HG02938 (cell line): Measurements from ENCODE around the gene P2RX2.

ENCODE experiments used
- ATAC-seq: cut with Tn5 transposase; IDR thresholded peaks from one replicate; pipeline ENCODE4 v1.9.1; 2021; ENCODE audit warnings: mild to moderate bottlenecking, moderate library complexity; ENCODE audit not compliant: unreplicated experiment

P2RX2 gene

DNA sequence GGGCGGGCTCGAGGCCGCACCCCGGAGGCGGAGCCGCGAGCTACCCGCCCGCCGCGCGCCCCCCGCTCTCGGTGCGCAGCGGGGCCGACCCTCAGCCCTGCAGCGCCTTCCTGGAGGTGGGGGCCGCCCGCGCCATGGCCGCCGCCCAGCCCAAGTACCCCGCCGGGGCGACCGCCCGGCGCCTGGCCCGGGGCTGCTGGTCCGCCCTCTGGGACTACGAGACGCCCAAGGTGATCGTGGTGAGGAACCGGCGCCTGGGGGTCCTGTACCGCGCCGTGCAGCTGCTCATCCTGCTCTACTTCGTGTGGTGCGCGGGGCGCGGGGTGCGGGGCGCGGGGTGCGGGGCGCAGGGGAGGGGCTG lies at the start of gene P2RX2:
Gene P2RX2 (plus strand): TSS at position 94 of the 361 bp plus-strand sequence. CDS start 41 bp downstream, at position 135.
- ATAC-seq: no peak

- no peak for ATAC-seq
Observed at GRCh38 chr12:132568826-132569480, 49.6 kb upstream of the P2RX2 start.

- ATAC-seq: no peak
Observed at GRCh38 chr12:132569856-132570480, 48.6 kb upstream of the P2RX2 start.

DNA sequence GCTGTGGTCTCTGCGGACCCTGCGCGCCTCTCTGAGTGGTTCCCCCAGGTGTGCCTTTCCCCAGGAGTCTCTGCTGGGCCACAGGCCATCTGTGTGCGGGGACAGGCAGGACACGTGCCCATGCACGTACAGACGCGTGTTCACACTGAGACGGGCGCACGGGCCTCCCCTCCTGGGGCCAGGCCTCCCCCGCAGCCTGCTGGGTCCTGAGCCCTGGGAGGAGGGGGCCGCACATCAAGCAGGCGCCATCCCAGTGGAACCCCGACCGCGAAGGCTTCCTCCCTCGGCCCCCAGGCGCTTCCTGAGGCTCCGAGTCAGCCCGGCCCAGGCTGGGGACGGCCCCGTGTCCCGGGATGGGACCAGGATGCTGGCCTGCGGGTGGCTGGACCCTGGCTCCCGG lies 47.9 kb upstream of the P2RX2 start:
- no peak for ATAC-seq

- no peak for ATAC-seq
Observed at GRCh38 chr12:132571051-132571450, 47.5 kb upstream of the P2RX2 start.

DNA sequence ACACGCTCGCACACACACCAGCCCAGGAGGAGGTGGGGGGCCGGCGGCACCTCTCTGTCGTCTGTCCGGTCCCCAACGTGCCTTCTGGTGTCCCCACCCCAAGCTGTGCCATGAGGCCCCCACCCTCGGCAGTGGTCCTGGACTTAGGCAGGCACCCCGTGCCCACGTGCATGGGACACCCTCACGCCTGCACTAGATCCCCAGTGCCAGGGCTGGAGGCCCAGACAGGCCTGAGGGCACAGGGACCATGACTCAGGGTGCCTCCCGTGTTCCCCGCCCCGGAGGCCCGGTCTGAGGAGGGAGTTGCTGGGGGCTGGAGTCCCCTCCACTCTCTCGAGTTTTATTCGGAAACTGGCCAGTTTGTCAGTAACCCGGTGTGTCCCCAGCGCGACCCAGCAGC lies 47.0 kb upstream of the P2RX2 start:
- no peak for ATAC-seq

DNA sequence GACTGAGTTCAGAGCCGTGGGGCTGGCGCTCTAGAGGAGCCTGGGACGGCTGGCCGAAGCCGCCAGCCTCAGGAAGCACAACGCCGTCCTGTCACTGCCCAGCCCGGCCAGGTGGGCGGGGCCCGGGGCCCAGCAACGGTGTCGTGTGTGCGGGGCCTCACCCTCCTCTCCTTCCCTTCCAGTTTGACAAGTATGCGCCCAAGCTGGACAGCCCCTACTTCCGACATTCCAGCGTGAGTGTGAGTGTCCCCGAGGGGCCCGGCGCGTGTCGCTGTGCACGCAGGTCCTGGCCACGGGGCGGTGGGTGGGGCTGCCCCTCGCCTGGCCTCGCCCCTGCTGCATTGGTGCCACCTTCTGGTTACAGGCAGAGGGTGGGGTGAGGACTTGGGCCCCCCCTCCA lies 46.5 kb upstream of the P2RX2 start:
- no peak for ATAC-seq

DNA sequence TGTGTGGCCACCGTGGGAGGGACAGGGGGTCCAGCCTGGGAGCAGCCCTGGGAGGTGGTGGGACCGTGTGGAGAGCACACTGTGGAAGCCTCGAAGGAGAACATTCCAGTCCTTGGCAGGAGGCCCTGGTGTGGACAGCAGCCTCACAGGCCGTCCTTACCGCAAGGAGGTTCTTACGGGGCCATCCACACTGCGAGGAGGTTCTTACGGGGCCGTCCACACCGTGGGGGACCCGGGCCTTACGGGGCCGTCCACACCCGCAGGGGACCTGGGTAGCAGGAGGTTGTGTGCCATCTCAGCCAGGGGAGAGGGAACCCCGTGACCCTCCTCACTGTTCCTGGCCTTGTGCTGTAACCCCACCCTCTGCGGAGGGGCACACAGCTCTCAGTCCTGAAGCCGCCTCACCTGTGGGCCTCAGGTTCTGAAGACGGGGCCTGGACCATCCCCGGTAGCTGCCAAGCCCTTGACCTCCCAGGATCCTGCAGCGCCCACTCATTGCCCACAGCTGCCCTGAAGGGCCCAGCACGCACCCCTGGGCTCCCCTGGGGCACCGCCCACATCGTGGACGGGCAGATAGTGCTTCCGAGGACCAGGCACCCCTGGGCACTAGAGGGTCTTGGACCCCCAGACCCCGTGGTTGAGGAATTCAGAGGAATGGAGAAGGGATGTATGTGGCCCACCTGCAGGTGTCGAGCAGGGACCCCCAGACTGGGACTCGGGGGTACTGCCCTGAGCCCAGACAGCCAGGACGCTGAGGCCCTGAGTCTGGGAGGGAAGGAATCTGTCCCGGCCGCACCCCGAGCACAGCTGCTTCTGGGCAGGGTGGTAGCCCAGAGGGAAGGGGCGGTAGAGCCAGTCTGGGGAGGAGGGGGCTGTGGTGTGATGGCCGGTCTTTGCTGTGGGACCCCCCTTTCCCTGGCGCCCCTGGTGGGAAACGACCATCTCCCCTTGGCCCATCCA lies 45.5 kb upstream of the P2RX2 start:
- ATAC-seq: no peak

DNA sequence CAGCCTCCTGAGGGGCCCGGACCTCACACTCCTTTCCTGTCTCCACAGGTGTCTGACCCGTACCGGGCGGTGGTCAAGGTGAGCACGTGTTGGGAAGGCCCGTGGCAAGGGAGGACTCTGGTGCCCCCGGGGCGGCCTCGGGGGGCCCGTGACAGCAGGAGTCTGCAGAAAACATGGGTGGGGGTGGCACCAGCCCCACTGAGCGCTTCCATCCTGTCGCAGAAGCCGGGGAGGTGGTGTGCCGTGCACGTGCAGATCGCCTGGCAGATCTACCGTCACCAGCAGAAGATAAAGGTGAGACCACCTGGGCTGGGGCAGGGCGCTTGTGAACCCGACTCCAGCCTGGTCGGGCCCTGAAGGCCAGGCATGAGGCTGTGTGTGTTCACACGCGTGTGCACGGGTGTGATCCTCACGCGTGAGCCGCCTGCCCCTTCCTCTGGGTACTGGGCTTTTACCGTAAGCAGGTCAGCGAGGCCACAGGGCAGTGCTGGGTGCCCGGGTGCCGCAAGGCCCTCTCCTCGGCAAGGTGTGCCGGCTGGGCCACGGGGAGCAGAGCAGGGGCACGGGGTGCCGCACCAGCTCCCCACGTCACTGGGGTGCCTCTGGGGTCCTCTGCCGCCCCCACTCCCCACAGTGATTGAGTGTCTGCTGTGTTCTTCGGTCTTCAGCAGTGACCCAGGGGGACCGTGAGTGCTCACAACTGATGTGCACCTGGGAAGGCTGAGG lies 44.1 kb upstream of the P2RX2 start:
- no peak for ATAC-seq

GRCh38 chr12:132575661-132576060 lies 42.9 kb upstream of the P2RX2 start:
- ATAC-seq: no peak

DNA sequence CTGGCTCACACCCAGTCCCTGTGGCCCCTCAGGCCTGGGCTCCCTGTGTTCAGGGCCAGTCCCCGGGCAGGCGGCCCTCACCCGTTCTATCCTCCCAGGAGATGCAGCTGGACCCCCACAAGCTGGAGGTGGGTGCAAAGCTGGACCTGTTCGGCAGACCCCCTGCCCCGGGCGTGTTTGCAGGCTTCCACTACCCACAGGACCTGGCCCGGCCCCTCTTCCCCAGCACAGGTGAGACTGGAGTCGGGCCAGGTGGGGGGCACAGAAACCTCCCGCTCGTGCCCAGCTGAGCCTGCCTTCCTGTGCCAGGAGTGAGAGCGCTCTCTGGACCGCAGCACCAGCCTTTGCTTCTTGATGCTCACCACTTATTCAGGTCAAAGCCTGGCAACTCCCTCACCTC lies 41.9 kb upstream of the P2RX2 start:
- ATAC-seq: no peak

DNA sequence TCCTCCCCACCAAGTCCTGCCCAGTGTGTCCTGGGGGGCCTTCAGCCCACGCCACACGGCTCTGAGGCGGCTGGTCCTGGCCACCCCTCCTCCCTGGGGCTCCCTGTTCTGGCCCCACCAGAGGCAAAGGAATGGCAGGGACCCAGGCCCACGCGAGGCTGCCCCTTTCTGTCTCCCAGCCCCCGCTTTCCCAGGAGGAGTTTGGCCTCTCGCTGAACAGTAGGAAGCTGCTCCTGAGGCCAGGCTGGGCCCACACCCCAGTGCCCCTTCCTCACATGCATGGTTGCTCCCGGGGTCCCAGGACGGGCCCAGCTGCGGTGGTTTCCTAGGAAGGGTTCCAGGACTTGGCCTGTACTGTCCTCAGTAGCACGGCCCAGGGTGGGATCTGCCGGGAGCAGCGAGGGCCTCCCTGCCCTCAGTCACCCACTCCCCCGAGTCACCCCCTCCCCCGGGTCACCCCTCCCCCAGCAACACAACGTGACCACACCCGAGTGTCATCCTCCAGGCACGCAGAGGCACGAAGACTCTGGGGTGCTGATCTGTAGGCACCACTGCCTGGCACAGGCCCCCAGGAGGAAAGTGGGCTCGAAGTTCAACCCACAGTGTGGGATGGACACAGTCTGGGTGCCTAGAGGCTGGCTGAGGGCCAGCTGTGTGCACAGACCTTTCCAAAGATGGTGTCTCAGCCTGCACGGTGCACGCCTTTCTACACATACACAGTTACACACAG lies 41.2 kb upstream of the P2RX2 start:
- no peak for ATAC-seq

- no peak for ATAC-seq
Observed at GRCh38 chr12:132578118-132578517, 40.5 kb upstream of the P2RX2 start.

DNA sequence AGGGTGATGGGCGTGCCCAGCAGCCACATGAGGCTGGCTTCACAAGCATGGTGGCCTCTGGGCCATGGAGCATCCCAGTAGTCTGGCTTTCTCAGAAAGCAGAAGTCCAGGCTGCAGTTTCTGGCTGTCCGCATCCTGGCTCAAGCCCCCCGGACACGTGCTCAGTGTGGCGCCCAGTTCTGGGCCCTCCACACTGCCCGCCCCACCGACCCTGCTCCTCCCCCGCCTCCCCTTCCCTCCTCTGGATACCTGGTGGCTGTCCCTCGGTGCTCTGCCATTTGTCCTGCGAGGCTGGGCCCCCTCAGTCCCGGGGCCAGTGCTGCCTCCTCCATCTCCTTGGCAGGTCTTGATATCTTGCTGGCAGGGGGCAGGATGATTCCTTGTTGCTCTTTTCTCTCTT lies 39.8 kb upstream of the P2RX2 start:
- no peak for ATAC-seq

GRCh38 chr12:132579744-132580143 lies 38.8 kb upstream of the P2RX2 start:
- no peak for ATAC-seq

GRCh38 chr12:132580701-132581292 lies 37.8 kb upstream of the P2RX2 start:
- no peak for ATAC-seq

- no peak for ATAC-seq
Observed at GRCh38 chr12:132581348-132582057, 37.1 kb upstream of the P2RX2 start.

- ATAC-seq: no peak
Observed at GRCh38 chr12:132582058-132582420, 36.5 kb upstream of the P2RX2 start.

DNA sequence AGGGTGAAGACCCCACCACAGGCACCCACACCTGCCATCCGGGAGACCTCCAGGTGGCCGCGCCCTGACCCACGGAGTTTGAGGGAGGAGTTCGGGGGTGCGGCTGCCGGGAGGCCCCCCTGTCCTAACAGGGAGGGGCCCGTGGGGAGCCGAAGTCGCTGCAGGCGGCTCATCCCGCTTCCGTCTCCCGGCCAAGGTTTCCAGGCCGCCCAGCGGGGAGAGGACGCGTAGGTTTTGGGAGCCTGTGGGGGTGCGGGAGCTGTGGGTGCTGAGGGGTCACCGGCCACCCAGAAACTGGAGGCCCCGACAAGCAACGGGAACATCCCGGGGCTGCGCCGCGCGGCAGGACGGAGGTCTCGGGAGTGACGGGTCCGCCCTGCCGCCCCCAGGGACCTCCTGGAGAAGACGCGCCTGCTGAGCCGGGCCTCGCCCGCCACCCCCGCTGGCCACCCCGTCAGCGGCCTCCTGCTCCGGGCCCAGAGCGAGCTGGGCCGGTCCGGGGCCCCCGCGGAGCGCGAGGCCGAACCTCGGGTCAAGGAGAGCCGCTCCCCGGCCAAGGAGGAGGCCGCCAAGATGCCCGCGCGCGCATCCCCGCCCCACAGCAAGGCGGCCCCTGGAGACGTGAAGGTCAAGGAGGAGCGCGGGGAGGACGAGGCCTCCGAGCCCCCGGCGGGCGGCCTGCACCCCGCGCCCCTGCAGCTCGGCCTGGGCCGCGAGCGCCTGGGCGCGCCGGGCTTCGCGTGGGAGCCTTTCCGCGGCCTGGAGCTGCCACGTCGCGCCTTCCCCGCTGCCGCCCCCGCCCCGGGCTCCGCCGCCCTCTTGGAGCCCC lies 35.8 kb upstream of the P2RX2 start:
- no peak for ATAC-seq
